Activated effector memory CD4-positive, alpha-beta T cell treated with anti-CD3 and anti-CD28 coated beads, Interleukin-2, amount 50 U/mL, for 16 hours (primary cell): Measurements from ENCODE around the gene ZNF735.
"Not testable (repeated sequence)": the region's sequence is repeated elsewhere in the genome, so short reads cannot be mapped to it uniquely, and the experiment has no call there.

Source experiments
- DNase-seq: peaks from one replicate; pipeline ENCODE4 v3.0.0-alpha.2; 2020

The ZNF735 gene

DNA sequence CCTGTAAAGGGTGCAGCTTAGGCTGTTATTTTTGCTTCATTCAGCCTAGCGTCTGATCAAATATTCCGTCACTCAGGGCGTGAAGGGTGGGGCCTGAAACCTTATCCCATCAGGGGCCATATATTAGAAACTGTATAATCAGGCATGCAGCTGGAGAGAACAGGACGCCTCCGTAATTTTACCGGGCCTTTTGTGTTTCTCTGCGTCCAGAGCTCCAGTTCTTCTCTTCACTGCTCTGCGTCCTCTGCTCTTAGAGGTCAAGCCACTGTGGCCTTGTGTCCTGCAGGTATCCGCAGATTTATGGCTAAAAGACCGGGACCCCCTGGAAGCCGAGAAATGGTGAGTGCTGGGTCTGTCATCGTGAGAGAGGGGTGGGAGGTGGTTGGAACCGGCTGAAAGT, at the start of gene ZNF735:
ZNF735 (plus strand) TSS at position 301 of the 400 bp plus-strand sequence; CDS start at position 301, 0 bp downstream.
- no peak for DNase-seq

DNA sequence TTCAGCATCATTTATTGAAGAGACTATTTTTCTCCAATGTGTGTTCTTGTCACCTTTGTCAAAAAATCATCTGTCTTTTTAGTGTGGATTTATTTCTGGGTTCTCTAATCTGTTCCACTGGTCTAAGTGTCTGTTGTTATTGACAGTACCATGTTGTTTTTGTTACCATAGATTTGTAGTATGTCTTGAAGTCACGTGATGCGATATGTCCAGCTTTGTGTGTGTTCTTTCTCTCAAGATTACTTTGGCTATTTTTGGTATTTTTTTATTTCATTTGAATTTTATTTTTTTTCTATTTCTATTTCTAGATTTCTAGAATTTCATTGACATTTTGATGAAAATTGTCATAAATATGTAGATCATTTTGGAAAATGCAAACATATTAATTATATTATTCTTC, 36.0 kb upstream of the ZNF735 start:
- not testable (repeated sequence) for DNase-seq

DNA sequence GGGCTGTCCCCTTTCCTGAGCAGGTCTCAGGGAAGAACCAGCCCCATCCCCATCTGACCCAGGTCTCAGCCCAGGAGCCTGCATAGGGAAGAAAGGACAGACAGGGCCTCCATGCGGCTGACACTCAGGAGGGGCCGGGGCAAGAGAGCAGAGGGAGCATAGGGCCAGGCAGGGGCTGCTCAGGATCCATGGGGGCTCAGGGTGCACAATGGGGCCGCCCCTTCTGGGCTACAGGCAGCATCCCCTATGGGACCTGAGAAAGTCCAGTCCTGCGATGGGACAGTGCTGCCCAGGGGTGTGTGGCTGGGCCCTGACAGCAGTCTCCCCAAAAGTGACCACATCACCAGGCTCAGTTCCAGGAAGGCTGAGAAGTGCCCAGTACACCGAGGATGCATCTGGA, 32.7 kb upstream of the ZNF735 start:
- no peak for DNase-seq

DNA sequence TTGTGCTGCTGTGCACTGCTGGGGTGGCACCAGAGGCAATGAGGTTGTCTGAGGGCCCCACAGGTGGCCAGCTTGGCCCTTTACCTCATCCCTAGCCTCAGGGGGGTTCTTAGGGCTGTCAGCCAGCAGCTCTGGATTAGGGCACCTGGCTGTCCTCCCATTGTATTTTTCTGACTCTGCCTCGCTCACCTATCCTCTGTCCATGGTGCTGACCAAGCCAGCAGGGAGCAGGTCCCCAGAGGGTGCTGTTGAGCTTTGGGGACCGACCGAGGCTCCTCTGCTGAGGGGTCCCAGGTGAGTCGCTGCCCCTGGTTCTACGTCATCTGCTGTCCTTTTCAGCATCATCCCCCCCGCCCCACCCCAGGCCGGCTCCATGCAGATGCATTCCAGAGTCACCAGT, 32.1 kb upstream of the ZNF735 start:
- no peak for DNase-seq

DNA sequence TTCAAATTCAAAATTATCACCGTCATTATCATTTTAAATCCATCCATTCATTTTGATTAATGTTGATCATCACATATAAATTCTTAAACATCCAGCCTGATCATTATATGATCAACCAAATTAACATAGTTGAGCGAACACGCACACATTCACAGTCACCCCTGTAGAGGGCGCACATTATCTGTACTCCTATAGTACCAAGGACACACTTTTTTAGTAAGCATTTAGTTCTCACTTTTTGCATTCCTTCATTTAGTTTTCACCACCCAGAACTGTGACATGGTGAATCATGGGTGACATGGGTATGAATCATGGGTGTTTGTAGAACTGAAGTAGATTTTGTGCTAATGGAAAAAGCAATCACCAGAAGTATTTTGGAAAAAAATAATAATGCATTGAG, 26.0 kb upstream of the ZNF735 start:
- DNase-seq = no peak

DNA sequence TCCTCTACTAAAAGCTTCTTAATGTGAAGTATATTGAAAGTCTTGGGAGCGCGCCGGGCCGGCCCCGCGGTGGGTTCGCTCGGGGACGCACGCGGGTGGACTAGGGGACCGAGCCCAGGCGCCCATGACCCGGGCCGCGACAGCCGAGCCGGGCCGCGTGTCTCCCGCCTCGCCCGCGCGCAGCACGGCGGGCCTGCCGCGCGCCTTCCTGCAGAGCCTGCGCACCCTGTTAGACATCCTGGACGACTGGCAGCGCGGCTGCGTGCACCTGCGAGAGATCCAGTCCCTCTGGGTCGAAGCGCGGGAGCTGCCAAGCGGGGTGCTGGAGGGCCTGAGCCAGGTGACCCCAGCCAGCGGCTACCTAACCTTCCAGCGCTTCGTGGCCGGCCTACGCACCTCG, 25.4 kb upstream of the ZNF735 start:
- DNase-seq = no peak

DNA sequence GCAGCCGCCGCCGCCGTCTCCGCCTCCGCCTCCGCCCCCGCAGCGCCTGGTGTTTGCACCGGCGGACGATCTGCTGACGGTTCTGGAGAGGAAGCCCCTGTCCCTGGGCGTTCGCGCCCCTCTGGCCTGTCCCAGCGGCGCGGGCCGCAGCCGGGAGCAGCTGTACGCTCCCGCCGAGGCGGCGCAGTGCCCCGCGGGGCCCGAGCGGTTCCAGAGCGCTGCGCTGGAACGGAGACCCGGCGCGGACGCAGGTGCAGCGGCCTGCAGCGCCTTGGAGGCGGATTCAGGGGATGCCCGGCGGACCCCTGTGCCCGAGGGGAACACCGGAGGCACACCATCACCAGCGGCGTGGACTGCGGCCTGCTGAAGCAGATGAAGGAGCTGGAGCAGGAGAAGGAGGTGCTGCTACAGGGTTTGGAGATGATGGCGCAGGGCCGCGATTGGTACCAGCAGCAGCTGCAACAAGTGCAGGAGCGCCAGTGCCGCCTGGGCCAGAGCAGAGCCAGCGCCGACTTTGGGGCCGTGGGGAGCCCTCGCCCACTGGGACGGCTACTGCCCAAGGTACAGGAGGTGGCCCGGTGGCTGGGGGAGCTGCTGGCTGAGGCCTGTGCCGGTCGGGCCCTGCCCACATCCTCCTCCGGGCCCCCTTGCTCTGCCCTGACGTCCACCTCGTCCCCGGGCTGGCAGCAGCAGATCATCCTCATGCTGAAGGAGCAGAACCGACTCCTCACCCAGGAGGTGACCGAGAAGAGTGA, 24.8 kb upstream of the ZNF735 start:
- no peak for DNase-seq

DNA sequence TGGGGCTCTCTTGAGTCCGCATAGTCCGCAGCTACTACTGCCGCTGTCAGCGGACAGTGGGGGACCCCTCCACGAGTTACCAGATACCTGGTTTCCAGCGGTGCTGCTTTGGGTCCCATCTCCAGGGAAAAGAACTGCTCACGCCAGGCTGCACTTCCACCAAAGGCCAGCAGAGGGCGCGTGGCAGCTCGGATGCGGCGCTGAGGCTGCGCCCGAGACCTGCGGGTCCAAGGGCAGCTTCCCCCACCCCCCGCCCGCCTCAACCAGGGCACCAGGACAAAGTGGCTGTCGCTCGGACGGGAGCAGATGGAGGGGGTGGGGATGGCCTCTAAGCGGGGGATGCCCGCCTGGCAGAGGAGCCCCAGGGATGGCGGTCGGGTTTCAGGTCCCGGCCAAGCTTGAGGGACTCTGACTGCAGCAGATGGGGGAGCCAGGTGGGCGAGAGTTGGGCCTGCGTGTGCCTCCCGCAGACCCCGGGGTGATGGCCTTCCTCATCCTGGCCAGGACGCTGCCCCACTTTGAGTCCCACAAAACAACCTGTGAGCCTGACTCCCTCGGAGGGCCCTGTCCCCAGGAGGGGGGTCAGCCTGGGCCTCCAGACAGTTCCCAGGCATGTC, 23.8 kb upstream of the ZNF735 start:
- peak; percentile 84 for DNase-seq

DNA sequence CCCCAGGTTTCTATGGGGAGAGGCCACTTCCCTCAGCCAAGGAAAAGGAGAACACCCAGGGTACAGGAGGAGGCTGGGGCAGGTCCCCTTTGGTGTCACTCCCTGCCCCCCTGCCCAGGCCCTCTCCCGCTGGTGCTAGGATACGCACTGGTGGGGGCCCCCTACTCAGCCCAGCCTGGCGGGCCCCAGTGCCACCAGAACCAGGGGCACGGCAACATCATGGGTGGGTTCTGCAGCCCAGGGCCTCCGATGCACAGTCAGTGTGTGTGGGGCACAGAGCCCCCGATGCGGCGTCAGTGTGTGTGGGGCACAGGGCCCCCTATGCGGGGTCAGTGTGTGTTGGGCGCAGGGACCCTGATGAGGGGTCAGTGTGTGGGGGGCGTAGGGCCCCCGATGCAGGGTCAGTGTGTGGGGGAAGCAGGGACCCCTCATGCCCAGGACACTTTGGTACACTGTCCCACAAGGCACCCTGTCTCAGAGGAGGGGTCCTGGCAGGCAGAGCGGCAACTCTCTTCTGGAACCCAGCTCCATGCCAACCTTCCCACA, 23.1 kb upstream of the ZNF735 start:
- no peak for DNase-seq

DNA sequence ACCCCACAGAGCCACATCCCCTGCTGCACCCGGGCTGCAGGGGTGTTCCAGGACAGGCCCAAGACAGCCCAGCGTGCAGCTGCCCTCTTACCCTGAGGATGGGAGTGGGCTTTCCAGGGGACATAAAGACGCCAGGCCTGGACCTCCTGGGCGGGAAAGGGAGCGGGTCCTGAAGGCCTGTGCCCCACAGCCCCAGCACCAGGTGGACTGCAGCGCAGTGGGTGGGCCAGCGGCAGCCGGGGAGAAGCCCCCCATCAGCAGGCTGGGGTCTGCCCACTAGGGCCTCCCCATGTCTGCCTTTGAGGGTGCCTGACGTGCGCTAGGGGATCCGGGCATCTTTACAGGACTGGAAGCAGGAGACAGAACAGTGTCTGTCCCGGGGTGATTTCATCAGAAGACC, 22.6 kb upstream of the ZNF735 start:
- DNase-seq = no peak

DNA sequence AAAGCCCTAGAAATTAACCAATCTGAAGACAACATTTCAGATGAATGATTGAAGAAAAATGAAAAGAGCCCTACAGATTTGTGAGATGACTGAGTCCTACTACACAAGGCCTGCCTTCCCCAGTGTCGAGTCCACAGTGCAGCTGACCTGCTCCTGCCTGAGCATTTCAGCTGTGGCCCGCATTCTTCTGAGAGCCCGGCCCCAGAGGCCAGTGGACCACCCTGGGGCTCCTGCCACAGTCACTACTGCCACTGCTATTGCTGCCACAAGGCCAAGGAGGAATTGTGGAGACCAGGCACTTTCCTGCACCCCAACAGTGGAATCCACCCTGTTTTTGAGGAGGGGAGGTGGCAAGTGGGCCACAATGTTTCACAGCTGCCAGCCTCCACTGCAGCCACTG, 19.6 kb upstream of the ZNF735 start:
- no peak for DNase-seq

DNA sequence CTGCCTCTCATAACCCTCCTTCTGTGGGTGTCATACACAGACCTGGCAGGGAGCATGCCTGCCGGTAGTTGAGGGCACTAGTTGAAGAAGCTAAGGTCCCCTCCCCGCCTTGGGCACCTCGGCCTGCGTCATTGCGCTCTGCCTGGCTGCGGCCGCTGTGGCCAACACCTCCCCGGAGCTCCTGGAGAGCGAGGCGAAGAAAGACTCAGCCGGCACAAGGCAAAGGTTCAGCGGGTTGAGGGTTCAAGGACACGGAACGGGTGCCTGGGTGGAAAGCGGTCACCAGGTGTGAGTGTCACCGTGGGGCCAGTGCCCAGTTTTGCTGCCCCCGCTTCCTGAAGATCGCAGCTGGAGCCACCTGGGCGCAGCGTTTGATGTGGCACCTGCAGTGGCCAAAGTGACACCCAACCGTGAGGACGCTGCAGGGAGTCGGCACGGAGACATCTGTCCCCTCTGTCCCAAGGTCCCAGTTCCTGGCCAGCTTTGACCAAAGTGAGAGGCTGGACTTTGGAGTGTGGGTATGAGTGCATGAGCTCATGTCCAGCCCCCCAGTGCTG, 14.8 kb upstream of the ZNF735 start:
- no peak for DNase-seq

DNA sequence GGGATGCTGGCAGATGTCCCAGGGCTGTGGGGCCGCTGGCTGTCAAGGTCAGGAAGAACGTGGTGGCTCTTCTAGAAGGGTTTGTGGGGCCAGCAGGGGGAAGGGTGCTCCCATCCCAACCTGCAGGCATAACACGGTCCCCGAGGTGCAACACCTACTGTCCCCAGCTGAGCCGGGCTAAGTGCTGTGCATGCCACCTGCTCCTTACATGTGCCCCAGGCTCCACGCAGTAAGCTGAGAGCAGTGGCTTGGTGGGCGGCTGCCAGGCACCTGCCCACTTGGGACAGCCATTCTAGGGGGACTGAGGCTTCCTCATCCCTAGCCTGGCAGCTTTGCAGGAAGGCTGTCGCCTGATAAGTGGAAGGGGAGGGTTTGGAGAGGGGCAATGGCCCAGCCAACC, 14.2 kb upstream of the ZNF735 start:
- no peak for DNase-seq

DNA sequence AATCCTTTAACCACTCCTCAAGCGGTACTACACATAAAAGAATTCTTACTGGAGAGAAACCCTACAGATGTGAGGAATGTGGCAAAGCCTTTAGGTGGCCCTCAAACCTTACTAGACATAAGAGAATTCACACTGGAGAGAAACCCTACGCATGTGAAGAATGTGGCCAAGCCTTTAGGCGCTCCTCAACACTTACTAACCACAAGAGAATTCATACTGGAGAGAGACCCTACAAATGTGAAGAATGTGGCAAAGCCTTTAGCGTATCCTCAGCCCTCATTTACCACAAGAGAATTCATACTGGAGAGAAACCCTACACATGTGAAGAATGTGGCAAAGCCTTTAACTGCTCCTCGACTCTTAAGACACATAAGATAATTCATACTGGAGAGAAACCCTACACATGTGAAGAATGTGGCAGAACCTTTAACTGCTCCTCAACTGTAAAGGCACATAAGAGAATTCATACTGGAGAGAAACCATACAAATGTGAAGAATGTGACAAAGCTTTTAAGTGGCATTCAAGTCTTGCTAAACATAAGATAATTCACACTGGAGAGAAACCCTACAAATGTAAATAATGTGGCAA, 12.8 kb downstream of the ZNF735 start:
- not testable (repeated sequence) for DNase-seq

DNA sequence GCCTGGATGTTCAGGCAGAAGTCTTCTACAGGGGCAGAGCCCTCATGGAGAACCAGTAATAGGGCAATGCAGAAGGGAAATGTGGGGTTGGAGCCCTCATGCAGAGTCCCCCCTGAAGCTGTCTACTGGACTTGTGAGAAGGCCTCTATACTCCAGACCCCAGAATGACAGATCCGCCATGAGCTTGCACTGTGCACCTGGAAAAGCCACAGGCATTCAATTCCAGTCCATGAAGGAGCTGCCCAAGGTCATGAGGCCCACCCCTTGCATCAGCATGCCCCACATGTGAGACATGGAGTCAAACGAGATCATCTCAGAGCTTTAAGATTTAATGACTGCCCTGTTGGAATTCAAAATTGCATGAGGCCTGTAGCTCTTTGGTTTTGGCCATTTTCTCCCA, 16.4 kb downstream of the ZNF735 start:
- DNase-seq = no peak

DNA sequence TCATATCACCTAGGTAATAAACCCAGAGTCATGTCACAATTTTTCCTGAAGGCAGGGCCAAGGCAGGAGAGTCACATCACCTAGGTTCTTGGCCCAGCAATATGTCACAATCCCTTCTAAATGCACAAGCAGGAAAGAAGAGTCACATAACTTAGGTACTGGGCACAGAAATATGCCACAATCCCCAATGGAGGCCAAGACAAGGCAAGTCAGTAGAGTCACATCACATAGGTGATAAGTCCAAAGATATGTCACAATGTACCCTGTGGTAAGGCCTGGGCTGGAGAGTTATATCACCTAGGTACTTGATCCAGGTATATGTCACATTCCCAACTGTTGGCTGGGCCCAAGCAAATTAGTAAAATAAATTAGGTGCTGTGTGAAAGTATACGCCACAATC, 21.2 kb downstream of the ZNF735 start, which contains the start of gene ZNF679:
ZNF679 (plus strand) TSS at position 301 of the 400 bp plus-strand sequence. CDS start 20,644 bp downstream, outside the sequence.
- not testable (repeated sequence) for DNase-seq

DNA sequence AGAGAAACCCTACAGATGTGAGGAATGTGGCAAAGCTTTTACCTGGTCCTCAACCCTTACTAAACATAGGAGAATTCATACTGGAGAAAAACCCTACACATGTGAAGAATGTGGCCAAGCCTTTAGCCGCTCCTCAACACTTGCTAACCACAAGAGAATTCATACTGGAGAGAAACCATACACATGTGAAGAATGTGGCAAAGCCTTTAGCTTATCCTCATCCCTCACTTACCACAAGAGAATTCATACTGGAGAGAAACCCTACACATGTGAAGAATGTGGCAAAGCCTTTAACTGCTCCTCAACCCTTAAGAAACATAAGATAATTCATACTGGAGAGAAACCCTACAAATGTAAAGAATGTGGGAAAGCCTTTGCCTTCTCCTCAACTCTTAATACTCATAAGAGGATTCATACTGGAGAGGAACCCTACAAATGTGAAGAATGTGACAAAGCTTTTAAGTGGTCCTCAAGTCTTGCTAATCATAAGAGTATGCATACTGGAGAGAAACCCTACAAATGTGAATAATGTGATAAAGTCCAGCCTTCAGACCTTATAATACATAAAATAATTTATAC, 59.4 kb downstream of the ZNF735 start:
- DNase-seq = no peak
